ENCODE results near the gene INTS1.

Gene INTS1

GRCh38 chr7:1548944-1549343 is 44.8 kb upstream of the INTS1 start:
- TF ChIP-seq CTCF (IDR thresholded peaks at IDR 0.05; ENCODE audit: low read depth, low read length, missing control alignments): no peak
- no peak for DNase-seq (ENCODE audit: extremely low read depth, low read depth)
- no peak overlapping the region for H3K4me3 ChIP-seq (replicated peaks; ENCODE audit: low read depth, low read length)

DNA sequence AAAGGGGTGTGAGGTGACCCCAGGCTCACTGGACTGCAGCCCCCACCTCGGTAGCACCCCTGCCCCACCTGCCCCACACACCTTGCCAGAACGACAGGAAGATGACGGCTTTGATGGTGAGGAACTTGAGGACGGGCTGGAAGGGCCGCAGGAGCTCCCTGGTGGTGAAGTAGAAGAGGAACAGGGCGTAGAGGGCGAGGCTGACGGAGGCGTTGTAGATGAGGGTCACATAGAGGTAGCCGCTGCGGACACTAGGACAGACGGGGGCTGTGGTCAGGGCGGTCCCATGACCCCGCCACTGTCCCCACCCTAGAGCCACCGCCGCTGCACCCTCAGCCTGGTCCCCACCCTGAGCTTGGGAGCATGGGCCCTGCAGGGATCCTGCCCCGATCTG is 44.2 kb upstream of the INTS1 start:
- H3K4me3 ChIP-seq (replicated peaks; ENCODE audit: low read depth, low read length): no peak overlapping the region
- no peak for DNase-seq (ENCODE audit: extremely low read depth, low read depth)
- TF ChIP-seq CTCF (IDR thresholded peaks at IDR 0.05; ENCODE audit: low read depth, low read length, missing control alignments): no peak

- H3K4me3 ChIP-seq (replicated peaks; ENCODE audit: low read depth, low read length): no peak overlapping the region
- TF ChIP-seq CTCF (IDR thresholded peaks at IDR 0.05; ENCODE audit: low read depth, low read length, missing control alignments): no peak
- DNase-seq (ENCODE audit: extremely low read depth, low read depth): no peak
Measured at GRCh38 chr7:1547777-1548437, 43.7 kb upstream of the INTS1 start.

DNA sequence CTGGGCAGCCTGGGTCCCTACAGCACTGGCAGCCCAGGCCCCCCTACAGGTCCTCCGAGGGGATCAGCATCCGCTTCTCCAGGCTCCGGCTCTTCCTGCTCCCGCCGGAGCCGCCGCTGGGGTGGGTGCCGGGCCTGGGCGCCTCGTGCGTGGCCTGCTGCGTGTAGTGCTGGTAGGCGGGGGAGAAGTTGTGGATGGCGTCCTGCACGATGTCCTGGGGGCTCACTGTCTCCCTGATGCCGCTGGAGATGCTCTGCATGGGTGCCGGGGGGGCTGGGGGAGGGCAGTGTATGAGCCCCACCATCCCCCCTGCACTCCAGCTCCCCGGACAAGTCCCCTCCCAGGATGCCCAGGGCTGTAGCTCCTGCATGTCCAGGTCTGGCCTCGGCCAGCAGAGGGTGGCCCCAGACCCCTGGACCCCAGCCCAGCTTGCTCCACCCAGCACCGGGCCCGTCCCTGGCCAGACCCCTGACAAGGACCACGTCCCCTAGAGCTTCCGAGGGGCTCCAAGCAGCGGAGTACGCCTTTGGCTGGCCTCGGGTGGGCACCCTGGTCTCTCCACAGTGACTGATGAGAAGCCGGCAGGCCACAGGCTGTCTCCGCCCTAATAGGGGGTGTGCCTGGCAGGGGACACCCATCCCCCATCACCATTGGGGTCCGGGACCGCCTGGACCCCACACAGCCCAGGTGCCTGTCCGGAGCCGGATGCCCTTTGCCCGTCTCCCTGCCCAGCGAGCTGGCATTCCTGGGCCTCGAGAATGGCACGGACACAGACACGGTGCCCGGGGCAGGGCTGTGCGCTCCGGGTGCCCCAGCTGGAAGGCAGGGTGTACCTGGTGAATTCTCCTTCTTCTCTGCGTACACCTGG is 43.0 kb upstream of the INTS1 start:
- no peak for TF ChIP-seq CTCF (IDR thresholded peaks at IDR 0.05; ENCODE audit: low read depth, low read length, missing control alignments)
- no peak for DNase-seq (ENCODE audit: extremely low read depth, low read depth)
- no peak overlapping the region for H3K4me3 ChIP-seq (replicated peaks; ENCODE audit: low read depth, low read length)

GRCh38 chr7:1546274-1546908 is 42.2 kb upstream of the INTS1 start:
- TF ChIP-seq CTCF (IDR thresholded peaks at IDR 0.05; ENCODE audit: low read depth, low read length, missing control alignments): no peak
- DNase-seq (ENCODE audit: extremely low read depth, low read depth): no peak
- H3K4me3 ChIP-seq (replicated peaks; ENCODE audit: low read depth, low read length): no peak overlapping the region

DNA sequence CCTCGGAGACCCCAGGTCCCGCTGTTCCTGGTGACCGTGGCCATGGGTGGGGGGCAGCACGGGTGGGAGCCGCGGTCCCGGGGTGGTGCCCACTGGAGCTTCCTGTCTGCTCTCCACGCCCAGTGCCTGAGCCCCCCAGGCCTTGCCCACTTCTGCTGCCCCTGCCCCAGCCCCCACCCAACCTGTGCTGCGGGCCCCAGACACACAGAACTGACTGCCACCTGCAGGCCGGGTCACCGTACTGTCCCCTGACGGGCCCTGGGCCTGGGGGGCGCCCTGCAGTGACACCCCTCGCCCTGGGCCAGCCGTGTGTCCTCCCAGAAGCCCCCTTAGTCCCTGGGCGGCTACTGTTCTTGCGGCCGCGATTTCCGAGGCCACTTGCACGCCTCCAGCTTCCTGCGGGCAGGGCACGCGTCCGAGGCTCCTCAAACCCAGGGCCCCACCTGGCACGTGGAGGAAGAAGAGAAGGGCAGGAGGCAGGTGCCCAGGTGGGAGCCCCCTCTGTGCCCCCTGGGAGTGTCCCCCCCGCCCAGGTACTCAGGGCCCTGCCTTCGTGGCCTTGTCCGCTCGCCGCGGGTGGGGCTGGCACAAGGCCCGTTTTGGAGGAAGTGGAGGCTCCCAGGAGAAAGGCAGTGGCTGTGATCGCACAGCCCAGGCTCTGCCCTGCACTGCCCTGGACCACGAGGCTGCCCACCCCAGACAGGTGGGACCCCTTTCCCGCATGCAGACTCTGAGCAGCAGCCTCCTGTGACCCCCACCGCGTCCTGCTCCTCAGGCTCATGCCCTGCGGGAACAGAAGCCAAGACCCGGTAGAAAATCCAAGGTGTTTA is 41.4 kb upstream of the INTS1 start:
- H3K4me3 ChIP-seq (replicated peaks; ENCODE audit: low read depth, low read length): no peak overlapping the region
- no peak for TF ChIP-seq CTCF (IDR thresholded peaks at IDR 0.05; ENCODE audit: low read depth, low read length, missing control alignments)
- DNase-seq (ENCODE audit: extremely low read depth, low read depth): no peak

Data from HFF-Myc (cell line).